Esophagus mucosa (tissue), 1 donor: ENCODE measurements around the gene ACTN1. TPM values are rescaled to one million over a fixed set of nuclear protein-coding genes. Genes with fewer than 3 reads are reported as not detected.

Experiments used
- ATAC-seq: fragments of 200-7000 bp; cut with Tn5 transposase; one replicate; pipeline ENCODE4 v1.9.1; 2020
- total RNA-seq: library from RNA; stranded (reverse); gene quantifications from one replicate; pipeline ENCODE4 v1.2.4, GENCODE V29; 2023
- donor health status: DM: yes; HTN: yes; CAD: no.

ACTN1 gene
- total RNA-seq, 1 donor from 2014 or later = 117 TPM

DNA sequence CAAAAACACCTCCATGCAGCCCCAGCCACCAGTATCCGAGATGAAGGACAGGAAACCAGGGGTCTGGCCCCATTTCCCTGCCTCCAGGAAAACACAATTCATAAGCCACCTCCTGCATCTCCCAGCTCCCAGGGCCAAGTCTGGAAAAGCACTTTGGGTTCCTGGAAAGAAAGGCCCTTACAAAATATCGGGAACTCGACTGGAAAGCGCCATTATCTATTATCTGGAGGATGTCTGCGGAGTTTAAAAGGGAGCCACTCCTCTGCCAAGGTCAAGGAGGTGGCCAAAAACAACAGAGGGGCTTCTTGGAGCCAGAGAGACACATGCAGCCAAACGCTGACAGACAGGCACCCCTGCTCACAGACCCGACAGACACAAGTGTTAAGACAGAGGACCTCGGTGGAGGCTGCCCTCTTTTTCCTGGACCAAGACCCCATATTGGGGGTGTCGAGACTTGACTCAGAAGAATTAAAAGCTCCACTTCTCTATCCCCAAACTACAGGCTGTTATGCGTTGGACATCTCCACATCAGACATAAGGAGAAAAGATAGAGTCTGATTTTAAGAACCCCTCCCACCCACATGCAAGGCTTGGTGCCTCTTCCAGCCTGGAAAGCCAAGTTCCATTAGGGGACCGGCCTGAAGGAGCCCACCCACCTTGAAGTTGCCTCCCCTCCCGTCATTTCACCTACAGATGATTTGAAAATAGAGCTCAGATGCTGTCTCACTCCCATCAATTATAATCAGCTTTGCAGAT lies 9.6 kb downstream of the ACTN1 start:
- ATAC-seq = no peak

GRCh38 chr14:68968721-68969120 lies 10.4 kb downstream of the ACTN1 start:
- no peak for ATAC-seq

- ATAC-seq = no peak
Measured at GRCh38 chr14:68968051-68968450, 11.1 kb downstream of the ACTN1 start.

GRCh38 chr14:68967459-68967940 lies 11.6 kb downstream of the ACTN1 start:
- ATAC-seq = no peak

DNA sequence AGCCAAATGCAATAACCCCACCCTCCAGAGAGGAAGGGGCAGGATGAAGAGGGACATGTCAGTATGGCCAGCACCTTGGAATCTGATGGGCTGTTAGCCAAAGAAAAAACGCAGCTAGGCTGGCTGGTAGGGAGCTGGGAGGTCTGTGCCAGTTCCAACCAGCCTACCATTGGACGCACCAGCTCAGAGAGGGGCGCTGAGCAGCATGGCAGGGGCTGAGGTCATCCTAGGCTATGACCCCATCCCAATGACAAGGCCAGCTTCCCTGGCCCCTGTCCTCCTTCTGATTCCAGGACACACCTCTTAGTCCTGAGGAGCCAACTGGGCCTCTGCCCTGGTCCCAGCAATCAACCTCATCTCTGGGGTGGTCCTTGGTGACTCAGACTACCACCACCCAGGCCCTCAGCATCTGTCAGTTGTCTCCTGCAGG lies 12.2 kb downstream of the ACTN1 start:
- no peak for ATAC-seq

GRCh38 chr14:68965261-68965761 lies 13.8 kb downstream of the ACTN1 start:
- ATAC-seq = peak; percentile 48

- ATAC-seq = no peak
Measured at GRCh38 chr14:68964300-68965093, 14.6 kb downstream of the ACTN1 start.

DNA sequence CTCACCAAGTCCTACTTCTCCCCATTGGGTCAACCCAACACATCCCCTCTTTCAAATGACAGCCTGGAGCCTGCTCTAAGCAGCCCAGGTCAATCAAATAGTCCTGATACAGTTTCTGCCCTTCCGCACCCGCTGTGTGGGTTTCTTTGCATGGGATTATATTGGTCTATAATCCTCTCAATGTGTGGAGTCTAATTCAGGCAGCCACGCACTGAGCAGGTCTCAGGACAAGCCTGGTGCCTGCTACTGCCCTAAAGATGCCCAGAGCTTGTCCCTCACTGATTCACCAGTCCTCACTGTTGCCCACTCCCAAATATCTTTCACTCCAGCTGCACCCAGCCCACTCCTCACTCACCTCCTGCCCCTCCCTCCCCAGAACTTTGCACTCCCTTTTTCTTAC lies 16.4 kb downstream of the ACTN1 start:
- ATAC-seq = no peak

- ATAC-seq = peak; percentile 39
Measured at GRCh38 chr14:68961781-68962584, 17.1 kb downstream of the ACTN1 start.

- ATAC-seq = no peak
Measured at GRCh38 chr14:68961361-68961760, 17.7 kb downstream of the ACTN1 start.

DNA sequence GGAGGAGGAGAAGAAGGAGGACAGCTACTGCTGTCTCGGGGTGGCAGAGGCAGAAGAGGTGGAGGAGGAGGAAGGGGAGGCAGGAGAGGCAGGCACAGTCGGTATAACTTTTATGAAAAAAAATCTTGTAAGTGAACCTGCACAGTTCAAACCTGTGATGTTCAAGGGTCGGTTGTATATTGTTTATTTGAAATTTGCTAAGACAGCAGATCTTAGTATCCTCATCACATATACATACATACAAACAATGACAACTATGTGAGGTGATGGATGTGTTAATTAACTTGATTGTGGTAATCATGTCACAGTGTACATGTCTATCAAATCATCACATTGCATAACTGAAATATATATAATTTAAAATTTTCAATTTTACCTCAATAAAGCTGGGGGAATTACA lies 19.0 kb downstream of the ACTN1 start:
- ATAC-seq = no peak

DNA sequence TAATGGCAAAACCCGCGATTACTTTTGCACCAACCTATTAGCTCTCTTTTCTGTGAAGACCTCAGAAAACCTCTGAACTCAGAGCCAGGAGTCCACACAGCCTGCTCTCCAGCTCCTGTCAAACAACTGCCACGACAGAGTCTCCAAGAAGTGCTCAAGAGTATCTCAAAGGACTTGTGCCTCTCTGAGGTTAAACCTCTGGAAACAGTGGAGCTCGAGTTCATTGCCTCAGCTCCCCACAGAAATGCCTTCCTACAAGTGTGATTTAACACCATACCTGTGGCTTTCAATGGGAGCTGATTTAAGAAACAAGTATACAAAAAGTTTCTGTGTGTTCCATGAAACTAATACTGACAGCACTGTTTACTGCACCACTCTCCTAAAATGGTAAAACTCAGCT lies 20.1 kb downstream of the ACTN1 start:
- ATAC-seq = no peak

- ATAC-seq = no peak
Measured at GRCh38 chr14:68958553-68958952, 20.5 kb downstream of the ACTN1 start.

DNA sequence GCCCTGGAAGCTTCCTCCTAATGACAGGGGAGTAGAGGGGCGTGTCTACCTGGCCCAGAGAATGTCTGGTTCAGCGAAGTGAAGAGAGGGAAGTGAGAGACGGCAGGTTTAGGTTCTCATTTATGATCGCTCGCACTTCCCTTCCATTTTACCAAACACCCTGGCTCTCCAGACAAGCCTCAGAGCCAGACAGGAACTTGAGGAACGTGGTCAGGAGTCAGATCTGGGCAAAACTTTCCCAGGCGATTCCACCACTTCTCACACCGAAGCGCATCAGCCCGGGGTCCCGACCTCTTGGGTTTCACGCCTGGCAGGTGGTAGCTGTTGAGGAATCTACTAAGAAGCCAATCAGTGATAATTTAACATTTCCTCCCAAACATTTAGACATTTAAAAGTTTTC lies 21.3 kb downstream of the ACTN1 start:
- ATAC-seq = no peak

- ATAC-seq = no peak
Measured at GRCh38 chr14:68956724-68957123, 22.4 kb downstream of the ACTN1 start.

- ATAC-seq = no peak
Measured at GRCh38 chr14:68955851-68956179, 23.3 kb downstream of the ACTN1 start.

DNA sequence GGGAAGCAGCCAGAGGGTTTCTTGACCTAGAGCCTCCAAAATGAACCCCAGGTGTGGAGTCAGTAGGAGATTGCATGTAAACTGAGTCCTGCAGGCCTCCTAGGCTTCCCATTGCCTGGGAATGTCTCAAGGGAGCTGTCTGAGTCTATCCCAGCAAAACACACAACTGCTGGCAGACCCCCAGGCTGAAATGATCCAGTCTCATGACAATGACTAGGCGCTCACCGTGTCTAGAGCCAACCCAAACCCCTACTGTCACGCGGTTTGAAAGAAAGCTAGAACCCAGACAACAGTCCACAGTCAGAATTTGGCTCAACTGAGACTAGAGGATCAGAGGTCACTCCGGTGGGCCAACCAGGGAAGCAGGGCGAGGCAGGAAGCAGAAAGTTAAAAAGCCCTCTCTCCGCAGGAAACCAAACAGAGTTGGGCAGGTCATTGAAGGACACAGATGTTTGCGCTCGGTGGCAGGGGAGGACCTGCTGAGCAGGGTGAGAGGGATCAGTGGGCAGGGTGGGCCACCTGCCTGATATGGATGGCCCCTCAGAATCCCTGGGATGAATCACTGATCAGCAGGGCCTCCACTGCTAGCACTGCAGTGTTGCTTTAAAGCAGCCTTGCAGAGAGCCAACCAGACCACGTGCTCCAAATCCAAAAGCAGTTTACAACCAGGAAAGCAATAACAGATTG lies 23.8 kb downstream of the ACTN1 start:
- no peak for ATAC-seq

- no peak for ATAC-seq
Measured at GRCh38 chr14:68953196-68953555, 25.9 kb downstream of the ACTN1 start.

DNA sequence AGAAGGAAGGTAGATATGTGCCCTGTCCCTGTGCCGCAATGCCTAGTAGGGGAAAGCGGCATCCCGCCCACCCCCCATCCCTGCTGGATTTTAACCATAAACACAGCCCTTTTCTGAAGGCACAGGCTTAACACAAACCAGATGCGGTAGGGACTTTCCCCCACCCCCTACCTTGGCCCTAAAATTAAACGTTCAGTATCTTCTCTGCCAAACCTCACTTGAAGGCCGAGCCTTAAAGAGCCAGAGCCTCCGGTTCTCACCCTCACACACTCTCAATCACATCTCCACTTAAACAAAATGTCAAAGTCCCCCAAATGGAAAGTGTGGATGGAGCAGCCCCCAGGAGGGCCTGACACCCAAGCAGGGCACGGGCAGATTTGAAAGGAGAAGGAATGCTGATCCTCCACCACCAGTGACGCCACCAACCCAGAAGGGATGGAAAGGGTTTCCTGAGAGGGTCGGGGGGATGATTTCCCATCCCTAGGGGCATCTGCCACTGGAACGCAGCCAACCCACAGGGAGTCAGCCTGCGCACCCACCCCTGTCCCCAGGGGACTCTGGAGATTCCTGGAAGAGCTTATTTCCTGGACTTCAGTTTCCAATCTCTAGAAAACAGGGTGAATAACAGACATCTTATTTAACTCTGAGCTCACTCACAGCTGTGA lies 26.4 kb downstream of the ACTN1 start:
- no peak for ATAC-seq

GRCh38 chr14:68951800-68952530 lies 27.1 kb downstream of the ACTN1 start:
- ATAC-seq = no peak
